NCI-H2227 (cell line): ENCODE results near the gene GPHN.
A peak's percentile ranks its signal among the peaks of the same experiment; 100 is the strongest.

ENCODE experiments used
- DNase-seq: peaks from one replicate; lab custom pipeline; 2025; ENCODE audit not compliant: unreplicated experiment; lab: John Stamatoyannopoulos, UW

GPHN gene

GRCh38 chr14:67137744-67138371 lies 629.9 kb downstream of the GPHN start:
- no peak for DNase-seq

GRCh38 chr14:67140556-67140955 lies 632.6 kb downstream of the GPHN start:
- DNase-seq, result no peak

- DNase-seq, result no peak
Measured at GRCh38 chr14:67141146-67141900, 633.4 kb downstream of the GPHN start.

GRCh38 chr14:67151082-67151666 lies 643.2 kb downstream of the GPHN start:
- DNase-seq, result no peak

GRCh38 chr14:67158566-67158965 lies 650.6 kb downstream of the GPHN start:
- no peak for DNase-seq

GRCh38 chr14:67162385-67162784 lies 654.4 kb downstream of the GPHN start:
- no peak for DNase-seq

- DNase-seq, result peak; percentile 47
Measured at GRCh38 chr14:67166450-67166853, 658.5 kb downstream of the GPHN start.

- DNase-seq, result no peak
Measured at GRCh38 chr14:67167420-67168109, 659.6 kb downstream of the GPHN start.

GRCh38 chr14:67168110-67168441 lies 660.1 kb downstream of the GPHN start:
- no peak for DNase-seq

GRCh38 chr14:67170660-67171059 lies 662.7 kb downstream of the GPHN start:
- DNase-seq, result no peak

GRCh38 chr14:67172056-67172455 lies 664.1 kb downstream of the GPHN start:
- no peak for DNase-seq

- DNase-seq, result no peak
Measured at GRCh38 chr14:67172520-67172919, 664.6 kb downstream of the GPHN start.

- no peak for DNase-seq
Measured at GRCh38 chr14:67173719-67174118, 665.8 kb downstream of the GPHN start.

- DNase-seq, result no peak
Measured at GRCh38 chr14:67186172-67186768, 678.3 kb downstream of the GPHN start.

- no peak for DNase-seq
Measured at GRCh38 chr14:67186789-67187584, 679.0 kb downstream of the GPHN start.

- DNase-seq, result no peak
Measured at GRCh38 chr14:67187826-67188225, 679.9 kb downstream of the GPHN start.

GRCh38 chr14:67188326-67188725 lies 680.4 kb downstream of the GPHN start:
- DNase-seq, result no peak

GRCh38 chr14:67191768-67192290 lies 683.9 kb downstream of the GPHN start:
- DNase-seq, result no peak

GRCh38 chr14:67192366-67192765 lies 684.4 kb downstream of the GPHN start:
- DNase-seq, result no peak

GRCh38 chr14:67195279-67195678 lies 687.3 kb downstream of the GPHN start:
- DNase-seq, result no peak
